HepG2 (cell line): ENCODE measurements around the gene BMP8A. TPM values are rescaled to one million over a fixed set of nuclear protein-coding genes. Genes with fewer than 3 reads are reported as not detected.

ENCODE experiments used
- BRF2 ChIP-seq: sonication (generic); formaldehyde crosslinking; IDR thresholded peaks from 2 replicates; pipeline ENCODE4 v1.8.1; 2022; ENCODE audit warnings: mild to moderate bottlenecking, missing genetic modification reagents
- CEBPG ChIP-seq: IDR thresholded peaks from 2 replicates; pipeline ENCODE4 v1.6.1; 2016
- ESRRA ChIP-seq: sonication (generic); formaldehyde crosslinking; IDR thresholded peaks from 2 replicates; pipeline ENCODE4 v1.5.1; 2020; ENCODE audit warnings: mild to moderate bottlenecking, low read depth, missing genetic modification reagents
- GMEB2 ChIP-seq: IDR thresholded peaks from 2 replicates; pipeline ENCODE4 v1.6.1; 2016; ENCODE audit warnings: missing biosample characterization, missing genetic modification reagents, low read depth
- KAT2B ChIP-seq: fragments of 150-350 bp; IDR thresholded peaks from 2 replicates; pipeline ENCODE4 v1.6.1; 2014; ENCODE audit warnings: low read depth, low read length, borderline replicate concordance
- MTF2 ChIP-seq: sonication (generic); formaldehyde crosslinking; IDR thresholded peaks from 2 replicates; pipeline ENCODE4 v1.5.0; 2020; ENCODE audit warnings: missing genetic modification reagents, borderline replicate concordance
- NCOA1 ChIP-seq: sonication (generic); formaldehyde crosslinking; IDR thresholded peaks from 2 replicates; pipeline ENCODE4 v1.9.0; 2021; ENCODE audit warnings: missing genetic modification reagents
- PHF21A ChIP-seq: sonication (generic); formaldehyde crosslinking; IDR thresholded peaks from 2 replicates; pipeline ENCODE4 v1.5.0; 2020; ENCODE audit warnings: mild to moderate bottlenecking, missing genetic modification reagents
- RFX1 ChIP-seq: fragments of 450-650 bp; IDR thresholded peaks from 2 replicates; pipeline ENCODE4 v1.6.1; 2017
- SAP130 ChIP-seq: IDR thresholded peaks from 2 replicates; pipeline ENCODE4 v1.6.1; 2016; ENCODE audit warnings: low read depth
- TFDP2 ChIP-seq: sonication (generic); formaldehyde crosslinking; IDR thresholded peaks from 2 replicates; pipeline ENCODE4 v1.4.0; 2020; ENCODE audit warnings: missing genetic modification reagents
- ZBTB26 ChIP-seq: IDR thresholded peaks from 2 replicates; pipeline ENCODE4 v1.6.1; 2016; ENCODE audit warnings: missing compliant biosample characterization, missing genetic modification reagents, borderline replicate concordance
- ZBTB34 ChIP-seq: sonication (generic); formaldehyde crosslinking; IDR thresholded peaks from 2 replicates; pipeline ENCODE4 v1.8.0; 2022; ENCODE audit warnings: mild to moderate bottlenecking, missing genetic modification reagents
- ZC3H4 ChIP-seq: sonication (generic); formaldehyde crosslinking; IDR thresholded peaks from 2 replicates; pipeline ENCODE4 v1.4.0; 2020; ENCODE audit warnings: missing genetic modification reagents, borderline replicate concordance
- ZNF446 ChIP-seq: sonication (generic); formaldehyde crosslinking; IDR thresholded peaks from 2 replicates; pipeline ENCODE4 v1.5.0; 2020; ENCODE audit warnings: mild to moderate bottlenecking, missing genetic modification reagents
- ZNF451 ChIP-seq: sonication (generic); formaldehyde crosslinking; IDR thresholded peaks from 2 replicates; pipeline ENCODE4 v1.5.0; 2020; ENCODE audit warnings: mild to moderate bottlenecking, missing genetic modification reagents
- ZNF460 ChIP-seq: sonication (generic); formaldehyde crosslinking; IDR thresholded peaks from 2 replicates; pipeline ENCODE4 v1.5.1; 2020; ENCODE audit warnings: missing genetic modification reagents, mild to moderate bottlenecking, borderline replicate concordance
- ZNF547 ChIP-seq: sonication (generic); formaldehyde crosslinking; IDR thresholded peaks from 2 replicates; pipeline ENCODE4 v1.5.1; 2020; ENCODE audit warnings: mild to moderate bottlenecking, missing genetic modification reagents
- ZNF704 ChIP-seq: sonication (generic); formaldehyde crosslinking; IDR thresholded peaks from 2 replicates; pipeline ENCODE4 v1.8.1; 2023; ENCODE audit warnings: mild to moderate bottlenecking, inconsistent platforms, moderate library complexity, missing genetic modification reagents, borderline replicate concordance
- ZNF800 ChIP-seq: sonication (generic); formaldehyde crosslinking; IDR thresholded peaks from 2 replicates; pipeline ENCODE4 v1.4.0; 2020; ENCODE audit warnings: missing genetic modification reagents
- polyA plus RNA-seq, 8 experiments: library from polyadenylated mRNA; depleted of rRNA in 3 of 8; stranded (reverse) in 7 of 8; unstranded in 1 of 8; fragments of >200 nt; fragmentation: Illumina TruSeq in 4 of 8; extraction: Trizol in 4 of 8; gene quantifications; 2 replicates each; pipeline versions ENCODE4 v1.2.1 to v1.2.3, GENCODE V29; 2011 to 2016; ENCODE audit warnings: low read depth in 4 of 8, missing spikeins in 1 of 8, mixed read lengths in 1 of 8; ENCODE audit not compliant: insufficient read depth in 1 of 8
- total RNA-seq, 5 experiments: library from RNA; depleted of rRNA; stranded (reverse); fragments of >200 nt; fragmentation: Illumina TruSeq; extraction: Trizol; gene quantifications; 2 replicates each; pipeline ENCODE4 v1.2.3, GENCODE V29; 2016; ENCODE audit warnings: low read depth in 1 of 5

The BMP8A gene
- total and polyA plus RNA-seq, 2 of the 13 experiments (the other 11 are each of a cell fraction or from before 2014, with no cell fraction given) = 0.05 TPM; not detected in 1

- TF ChIP-seq GMEB2 (CRISPR knock-in tag) (no peak), PHF21A (CRISPR knock-in tag) (no peak), BRF2 (CRISPR knock-in tag) (no peak), ZBTB34 (no peak), ZC3H4 (CRISPR knock-in tag) (no peak), ZNF704 (0 out of 2 replicates have a peak, but pooled peaks have one; percentile 22), RFX1 (no peak), SAP130 (CRISPR knock-in tag) (peak; percentile 40), ZNF547 (CRISPR knock-in tag) (peak; percentile 69; the same call in 1 of the 2 replicates), ZNF446 (CRISPR knock-in tag) (no peak), TFDP2 (0 out of 2 replicates have a peak, but pooled peaks have one; percentile 17), NCOA1 (no peak), ZNF460 (CRISPR knock-in tag) (no peak), MTF2 (CRISPR knock-in tag) (no peak), ZBTB26 (no peak), ZNF451 (peak; percentile 77; the same call in 1 of the 2 replicates), KAT2B (no peak), ESRRA (CRISPR knock-in tag) (0 out of 2 replicates have a peak, but pooled peaks have one; percentile 16), CEBPG (CRISPR knock-in tag) (no peak), ZNF800 (CRISPR knock-in tag) (no peak)
Measured at GRCh38 chr1:39491146-39491921, at the start of gene BMP8A (continued).
